ENCODE data around the gene SP5. TPM values are rescaled to one million over a fixed set of nuclear protein-coding genes. Genes with fewer than 3 reads are reported as not detected.

Gene SP5
- total RNA-seq, 2 experiments from 2014 or later = not detected

DNA sequence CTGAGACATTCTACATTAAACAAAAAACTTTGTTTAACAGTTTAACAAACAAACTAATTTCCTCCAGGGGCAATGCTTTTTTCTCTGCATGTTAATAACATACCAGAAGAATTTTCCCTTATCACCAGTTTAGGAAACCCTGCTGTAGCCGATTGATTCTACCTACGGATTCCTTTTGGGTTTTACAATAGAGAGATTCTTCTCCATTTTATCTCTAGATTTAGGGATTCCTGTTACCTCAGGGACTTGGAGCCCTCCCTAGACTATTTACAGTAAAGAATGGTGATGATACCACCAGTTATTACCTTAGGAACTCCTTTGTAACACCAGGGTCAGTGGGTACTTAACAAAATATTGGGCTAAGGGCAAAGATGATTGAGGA is 49.7 kb downstream of the SP5 start:
- ATAC-seq (ENCODE audit: low read depth) = no peak
- Mint-ChIP-seq H3K27ac (no peak overlapping the region), H3K4me1 (peaks cover 2% of the 10 kb centered on the region), H3K4me3 (no peak overlapping the region), H3K36me3 (no peaks in the 10 kb centered on the region), H3K9me3 (no peaks in the 10 kb centered on the region), H3K27me3 (peaks cover 6% of the 10 kb centered on the region)
- POLR2A ChIA-PET = no interaction called here
- no peak for DNase-seq

GRCh38 chr2:170766693-170767092 is 51.6 kb downstream of the SP5 start:
- Mint-ChIP-seq H3K4me1 (peaks cover 12% of the 10 kb centered on the region), H3K27ac (no peak overlapping the region), H3K4me3 (no peak overlapping the region), H3K9me3 (no peaks in the 10 kb centered on the region), H3K27me3 (peaks cover 11% of the 10 kb centered on the region), H3K36me3 (no peaks in the 10 kb centered on the region)
- no peak for DNase-seq
- ATAC-seq (ENCODE audit: low read depth) = no peak
- POLR2A ChIA-PET = no interaction called here

Other genes with a start within 250 kb of the SP5 start
- gene ERICH2, start 55.0 kb downstream of the SP5 start, total RNA-seq = not detected
- 1 to 10 TPM; 1.6 to 1.9 TPM for gene GAD1, start 101.5 kb downstream of the SP5 start, total RNA-seq
- 10 to 100 TPM; 61.2 to 62.7 TPM for gene GORASP2, start 213.9 kb downstream of the SP5 start, total RNA-seq